Measurements from ENCODE around the gene KRTAP4-12.
"Not testable (repeated sequence)": the region's sequence is repeated elsewhere in the genome, so short reads cannot be mapped to it uniquely, and the experiment has no call there.

Gene KRTAP4-12

GRCh38 chr17:41084100-41084856, 39.7 kb downstream of the KRTAP4-12 start, which contains the start of gene KRTAP4-7:
Gene KRTAP4-7 (plus strand): TSS chr17:41084150. CDS start chr17:41084207, 57 bp downstream.
- not testable (repeated sequence) for DNase-seq

- not testable (repeated sequence) for DNase-seq
Measured at GRCh38 chr17:41083427-41083826, 40.6 kb downstream of the KRTAP4-12 start.

GRCh38 chr17:41082626-41083025, 41.4 kb downstream of the KRTAP4-12 start:
- no peak for DNase-seq

GRCh38 chr17:41076788-41077187, 47.2 kb downstream of the KRTAP4-12 start:
- DNase-seq, result no peak

GRCh38 chr17:41073676-41074075, 50.3 kb downstream of the KRTAP4-12 start:
- DNase-seq, result no peak

Measured in RPMI8226 (cell line).